Right kidney (tissue), 9 donors: ENCODE results near the gene CDH20.

ENCODE experiments used
- DNase-seq: peaks from one replicate; pipeline ENCODE4 v3.0.0-alpha.2; 2016
- long read RNA-seq, 8 donors: transcript quantifications; one replicate each; lab custom pipeline, GENCODE V29; 2026

CDH20 gene
- long read RNA-seq, donor 1: 0 reads
- long read RNA-seq, donor 2, partial matches to known transcripts: 0 of 1 reads
- long read RNA-seq, donor 2, other reads (novel, unspliced or antisense): 0 of 1 reads
- long read RNA-seq, donor 3: 0 reads
- long read RNA-seq, donor 4: 0 reads
- long read RNA-seq, donor 5: 0 reads
- long read RNA-seq, donor 6: 0 reads
- long read RNA-seq, donor 7: 0 reads
- long read RNA-seq, donor 8, partial matches to known transcripts: 0 of 1 reads
- long read RNA-seq, donor 8, other reads (novel, unspliced or antisense): 0 of 1 reads

- peak; percentile 66 for DNase-seq
These were observed at the start of gene CDH20 for GRCh38 chr18:61333271-61333745. Gene CDH20 (plus strand): TSS chr18:61333430.

- no peak for DNase-seq
These were observed 49.2 kb upstream of the CDH20 start for GRCh38 chr18:61284039-61284438.

GRCh38 chr18:61285777-61286176, 47.5 kb upstream of the CDH20 start:
- no peak for DNase-seq

- no peak for DNase-seq
These were observed 46.4 kb upstream of the CDH20 start for GRCh38 chr18:61286867-61287266.

GRCh38 chr18:61290616-61291015, 42.6 kb upstream of the CDH20 start:
- DNase-seq: no peak

- DNase-seq: no peak
These were observed 40.8 kb upstream of the CDH20 start for GRCh38 chr18:61292280-61293035.

- DNase-seq: no peak
These were observed 38.1 kb upstream of the CDH20 start for GRCh38 chr18:61295153-61295552.

- no peak for DNase-seq
These were observed 25.2 kb upstream of the CDH20 start for GRCh38 chr18:61308004-61308403.

GRCh38 chr18:61308795-61309393, 24.3 kb upstream of the CDH20 start:
- no peak for DNase-seq

- peak; percentile 29 for DNase-seq
These were observed 10.9 kb upstream of the CDH20 start for GRCh38 chr18:61322265-61322873.

GRCh38 chr18:61323951-61324350, 9.3 kb upstream of the CDH20 start:
- no peak for DNase-seq

- no peak for DNase-seq
These were observed 6.8 kb upstream of the CDH20 start for GRCh38 chr18:61326407-61326806.

GRCh38 chr18:61329398-61329797, 3.8 kb upstream of the CDH20 start:
- no peak for DNase-seq

GRCh38 chr18:61331051-61331450, 2.2 kb upstream of the CDH20 start:
- no peak for DNase-seq

- peak; percentile 87 for DNase-seq
These were observed 688 bp downstream of the CDH20 start for GRCh38 chr18:61333746-61334490.

- DNase-seq: no peak
These were observed 1.2 kb downstream of the CDH20 start for GRCh38 chr18:61334491-61334850.

- no peak for DNase-seq
These were observed 1.9 kb downstream of the CDH20 start for GRCh38 chr18:61334951-61335683.

- DNase-seq: peak; percentile 52
These were observed 2.7 kb downstream of the CDH20 start for GRCh38 chr18:61335684-61336555.

- DNase-seq: no peak
These were observed 3.5 kb downstream of the CDH20 start for GRCh38 chr18:61336766-61337165.

- DNase-seq: no peak
These were observed 4.3 kb downstream of the CDH20 start for GRCh38 chr18:61337527-61337926.

- DNase-seq: no peak
These were observed 6.9 kb downstream of the CDH20 start for GRCh38 chr18:61340148-61340547.
